HG03025 (cell line): ENCODE results near the gene C5orf46.
"Not testable (repeated sequence)": the region's sequence is repeated elsewhere in the genome, so short reads cannot be mapped to it uniquely, and the experiment has no call there.

ENCODE experiments used
- ATAC-seq: cut with Tn5 transposase; IDR thresholded peaks from one replicate; pipeline ENCODE4 v1.9.1; 2021; ENCODE audit warnings: mild to moderate bottlenecking, moderate library complexity; ENCODE audit not compliant: unreplicated experiment, low FRiP score

The C5orf46 gene

GRCh38 chr5:147898875-147899401 lies 7.4 kb downstream of the C5orf46 start:
- ATAC-seq, result no peak

GRCh38 chr5:147895864-147896263 lies 10.5 kb downstream of the C5orf46 start:
- ATAC-seq, result no peak

DNA sequence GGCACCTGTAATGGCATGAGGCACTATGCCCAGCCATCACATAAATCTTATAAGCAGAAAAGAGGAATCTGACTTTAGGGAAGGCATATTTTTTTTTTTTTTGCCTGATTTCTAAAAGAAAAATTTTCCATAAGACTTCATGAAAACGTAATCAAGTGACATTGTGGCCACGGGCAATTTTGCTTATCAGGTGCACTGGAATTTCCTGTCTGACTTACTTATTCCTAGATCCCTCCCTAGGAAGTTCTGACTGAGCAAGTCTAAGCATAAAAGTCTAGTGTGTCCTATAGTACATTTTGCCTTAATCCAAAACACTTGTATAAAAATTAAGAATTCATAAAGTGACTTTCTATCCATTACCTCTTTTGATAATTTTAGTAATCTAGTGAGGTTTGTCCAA lies 12.5 kb downstream of the C5orf46 start:
- ATAC-seq, result no peak

DNA sequence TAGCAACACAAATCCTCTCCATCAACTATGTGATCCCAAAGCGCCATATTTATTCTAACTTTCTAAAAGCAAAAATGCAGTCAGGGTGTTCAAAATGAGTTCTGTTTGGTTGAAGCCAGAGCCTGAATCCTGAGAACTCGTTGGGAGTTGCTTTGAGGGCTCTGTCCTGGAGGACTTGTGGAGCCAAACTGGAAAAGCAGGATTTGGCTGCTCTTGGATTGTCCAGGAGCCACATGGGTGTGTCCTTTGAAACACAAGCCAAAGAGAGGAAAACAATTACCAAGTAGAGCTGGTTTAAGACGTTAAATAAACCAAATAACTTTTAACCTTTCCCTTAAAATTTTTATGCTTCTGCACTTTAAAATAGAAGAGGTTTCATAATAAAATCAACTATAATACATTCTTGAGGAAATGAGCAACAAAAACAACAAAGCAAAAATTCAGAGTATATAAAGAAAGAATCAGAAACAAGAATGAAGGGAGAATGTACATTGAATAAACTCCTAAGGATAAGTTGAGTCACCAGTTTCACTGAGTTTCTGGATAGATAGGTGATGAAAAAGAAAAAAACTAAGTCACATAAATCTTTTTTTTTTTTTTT lies 13.5 kb downstream of the C5orf46 start:
- ATAC-seq, result no peak

DNA sequence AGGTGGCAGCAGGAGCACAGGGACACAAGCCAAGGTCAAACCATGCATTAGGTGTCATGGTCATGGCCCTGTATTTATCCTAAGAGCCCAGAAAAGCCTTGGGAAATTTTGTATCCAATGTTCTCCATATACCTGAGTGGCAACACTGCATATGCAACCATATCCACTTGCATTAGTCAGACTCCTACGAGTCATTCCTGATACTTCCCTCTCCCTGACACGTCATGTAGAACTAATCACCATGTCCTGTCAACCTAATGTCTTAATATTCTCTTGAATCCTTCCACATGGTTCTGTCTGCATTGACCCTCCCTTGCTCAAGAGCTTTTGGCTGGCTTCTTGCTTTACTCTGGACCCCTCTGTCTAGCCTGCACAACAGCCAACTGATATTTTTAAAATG lies 18.4 kb downstream of the C5orf46 start:
- no peak for ATAC-seq

DNA sequence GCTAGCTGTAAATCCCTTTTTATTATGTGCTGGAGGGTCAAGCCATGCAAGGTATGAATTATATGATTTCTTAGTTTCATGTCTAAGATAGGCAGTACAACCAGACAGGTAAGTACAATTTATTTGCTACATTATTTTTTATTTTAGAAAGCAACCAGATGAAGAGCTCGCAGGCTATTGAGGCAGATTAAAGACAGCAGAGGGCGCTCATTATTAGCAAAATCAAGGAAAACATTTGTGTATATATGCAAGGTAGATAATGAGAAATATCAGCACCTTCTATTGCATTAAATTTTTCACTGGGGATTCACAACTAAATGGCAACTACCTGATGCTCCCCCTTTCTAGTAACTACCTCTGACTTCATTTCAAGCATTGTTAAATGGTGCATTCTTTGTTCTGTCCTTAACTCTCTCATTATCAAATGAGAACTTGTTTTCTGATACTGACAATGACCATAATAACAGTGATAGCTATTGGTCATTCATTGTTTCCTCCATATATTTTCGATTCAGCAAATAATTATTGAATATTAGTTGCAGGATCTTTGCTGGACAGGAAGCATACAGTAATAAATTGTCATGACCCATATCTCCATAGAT lies 19.2 kb downstream of the C5orf46 start:
- ATAC-seq, result no peak

- no peak for ATAC-seq
These were observed 23.6 kb downstream of the C5orf46 start for GRCh38 chr5:147882586-147883313.

- no peak for ATAC-seq
These were observed 25.9 kb downstream of the C5orf46 start for GRCh38 chr5:147880487-147880886.

DNA sequence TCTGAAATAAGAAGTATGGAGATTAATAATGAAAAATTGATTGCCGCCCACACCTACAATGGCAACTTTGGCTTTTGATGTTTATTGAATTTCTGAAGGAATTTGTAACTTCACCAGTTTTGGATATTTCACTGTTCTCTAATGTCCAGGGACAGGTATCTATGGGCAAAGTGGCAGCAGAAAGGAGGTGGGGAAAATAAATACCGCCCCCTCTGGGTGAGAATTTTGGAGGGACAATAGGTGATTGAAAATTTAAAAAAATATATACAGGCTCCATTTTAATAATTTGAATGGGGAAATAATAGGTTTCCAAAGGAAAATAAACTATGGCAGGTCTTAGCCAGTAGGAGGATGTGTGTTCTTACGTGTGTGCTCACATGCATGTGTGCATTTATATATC lies 26.6 kb downstream of the C5orf46 start:
- ATAC-seq, result no peak

DNA sequence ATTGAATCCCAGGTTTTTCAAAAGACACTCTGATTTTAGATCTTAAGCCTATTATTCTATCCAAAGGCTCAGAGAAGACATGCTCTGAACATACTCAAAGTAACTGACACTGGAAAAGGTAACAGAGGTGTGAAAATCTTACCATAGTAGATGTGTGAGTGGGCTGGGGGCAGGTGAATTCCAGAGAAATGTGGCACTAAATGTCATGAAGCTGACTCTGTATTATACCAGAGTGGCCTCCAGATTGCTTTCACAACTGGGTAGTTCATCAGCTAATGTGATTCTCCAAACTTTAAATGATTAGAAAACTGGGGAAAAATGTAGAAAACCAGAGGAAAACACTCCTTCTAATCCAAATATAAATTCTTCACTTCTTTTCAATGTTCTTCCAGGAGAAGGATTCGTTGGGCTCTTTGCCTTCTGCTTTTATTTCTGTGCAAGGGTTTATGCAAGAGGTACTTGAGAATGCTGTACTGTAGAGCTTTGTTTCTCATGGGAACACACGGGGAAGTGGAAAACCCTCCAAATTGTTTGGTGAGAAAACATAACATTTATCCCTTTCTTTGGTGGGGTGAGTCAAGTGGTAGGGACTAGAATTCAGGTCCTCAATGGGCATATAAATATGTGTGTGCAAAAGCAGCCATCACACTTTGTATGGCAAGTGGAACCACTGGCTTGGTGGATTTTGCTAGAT lies 28.1 kb downstream of the C5orf46 start, which contains the start of gene SCGB3A2:
TSS of gene SCGB3A2 (plus strand) at position 646 of the 694 bp plus-strand sequence. CDS start 93 bp downstream, outside the sequence.
- no peak for ATAC-seq

- ATAC-seq, result no peak
These were observed 29.7 kb downstream of the C5orf46 start for GRCh38 chr5:147876626-147877025.

DNA sequence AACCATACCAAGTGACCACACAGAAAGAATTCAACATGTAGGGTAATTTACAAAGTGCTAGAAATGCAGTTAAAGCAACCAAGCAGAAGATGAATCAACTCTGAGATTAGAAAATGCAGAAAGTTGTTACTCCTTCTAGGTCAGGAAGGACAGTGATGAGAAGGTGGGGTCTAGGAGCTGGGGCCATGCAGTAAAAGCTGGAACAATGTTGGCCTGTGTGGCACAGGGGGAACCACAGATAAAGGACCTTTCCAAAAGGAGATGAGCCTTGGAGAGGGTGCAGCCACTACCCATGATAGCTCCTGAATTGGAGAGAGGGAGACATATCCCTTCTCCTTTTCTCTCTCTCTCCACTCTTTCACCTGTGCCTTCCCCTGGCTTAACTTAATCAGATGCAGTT lies 30.2 kb downstream of the C5orf46 start:
- ATAC-seq, result no peak

GRCh38 chr5:147874910-147875367 lies 31.4 kb downstream of the C5orf46 start:
- ATAC-seq, result no peak

- ATAC-seq, result not testable (repeated sequence)
These were observed 32.0 kb downstream of the C5orf46 start for GRCh38 chr5:147874118-147874875.

DNA sequence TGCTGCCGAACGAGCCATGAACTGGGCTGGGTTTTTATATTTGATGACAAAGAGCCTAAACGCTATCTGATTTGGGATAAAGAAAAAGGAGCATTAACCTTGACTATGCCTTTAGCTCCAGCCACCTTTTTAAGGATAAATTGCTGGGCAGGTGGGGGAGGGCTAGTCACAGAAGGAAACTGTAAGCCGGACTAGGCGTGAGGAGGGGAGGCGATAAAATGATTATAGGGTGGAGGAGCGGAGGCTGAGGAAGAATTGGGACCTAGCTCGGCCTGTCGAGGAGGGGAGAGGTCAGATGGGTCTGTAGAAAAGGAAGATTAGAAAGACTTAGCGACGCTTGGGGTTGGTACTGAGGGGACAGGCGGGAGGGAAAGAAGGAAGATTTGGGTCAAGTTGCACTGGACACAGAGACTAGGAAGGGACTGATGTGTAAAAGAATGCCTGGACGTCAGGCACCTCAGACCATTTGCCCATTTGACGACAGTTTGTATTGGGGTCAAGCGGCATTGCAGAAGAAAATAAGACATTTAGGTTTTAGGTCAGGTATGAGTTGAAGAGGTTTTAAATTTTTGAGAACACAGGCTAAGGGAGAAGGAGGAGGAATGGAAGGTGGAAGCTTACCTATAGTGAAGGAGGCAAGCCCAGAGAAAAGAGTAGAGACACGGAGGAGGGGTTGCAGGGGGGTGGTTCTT lies 33.4 kb downstream of the C5orf46 start:
- not testable (repeated sequence) for ATAC-seq

DNA sequence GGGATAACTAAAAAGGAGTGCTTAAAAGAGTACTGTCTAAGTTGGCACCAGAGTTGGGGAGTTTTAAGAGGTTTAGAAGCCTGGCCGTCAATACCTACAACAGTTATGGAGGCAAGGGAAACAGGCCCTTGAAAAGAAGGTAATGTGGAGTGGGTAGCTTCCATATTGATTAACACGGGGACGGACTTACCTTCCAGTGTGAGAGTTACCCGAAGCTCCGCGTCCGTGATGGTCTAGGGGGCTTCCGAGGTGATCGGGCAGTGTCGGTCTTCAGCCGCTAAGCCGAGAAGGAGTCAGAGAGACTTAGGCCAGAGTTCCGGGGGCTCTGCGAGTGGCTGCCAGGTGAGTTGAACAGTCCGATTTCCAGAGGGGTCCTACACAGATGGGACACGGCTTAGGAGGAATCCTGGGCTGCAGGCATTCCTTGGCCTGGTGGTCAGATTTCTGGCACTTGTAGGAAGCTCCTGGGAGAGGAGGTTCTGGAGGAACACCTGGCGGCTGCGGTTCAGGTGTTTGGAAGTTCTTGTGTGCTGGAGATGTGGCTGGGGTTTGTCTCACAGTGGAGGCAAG lies 34.3 kb downstream of the C5orf46 start:
- ATAC-seq, result not testable (repeated sequence)

GRCh38 chr5:147869892-147870291 lies 36.4 kb downstream of the C5orf46 start:
- not testable (repeated sequence) for ATAC-seq

GRCh38 chr5:147869112-147869511 lies 37.2 kb downstream of the C5orf46 start:
- no peak for ATAC-seq
